Measurements from ENCODE around the gene ZNF438.
"Not testable (repeated sequence)": the region's sequence is repeated elsewhere in the genome, so short reads cannot be mapped to it uniquely, and the experiment has no call there.

ZNF438 gene

DNA sequence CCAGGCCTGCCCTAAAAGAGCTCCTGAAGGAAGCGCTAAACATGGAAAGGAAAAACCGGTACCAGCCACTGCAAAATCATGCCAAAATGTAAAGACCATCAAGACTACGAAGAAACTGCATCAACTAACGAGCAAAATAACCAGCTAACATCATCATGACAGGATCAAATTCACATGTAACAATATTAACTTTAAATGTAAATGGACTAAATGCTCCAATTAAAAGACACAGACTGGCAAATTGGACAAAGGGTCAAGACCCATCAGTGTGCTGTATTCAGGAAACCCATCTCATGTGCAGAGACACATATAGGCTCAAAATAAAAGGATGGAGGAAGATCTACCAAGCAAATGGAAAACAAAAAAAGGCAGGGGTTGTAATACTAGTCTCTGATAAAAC lies 82.4 kb downstream of the ZNF438 start:
- in situ Hi-C loops (cut with MboI; ENCODE audit: low sequenced_read_pairs) = not testable (repeated sequence)

DNA sequence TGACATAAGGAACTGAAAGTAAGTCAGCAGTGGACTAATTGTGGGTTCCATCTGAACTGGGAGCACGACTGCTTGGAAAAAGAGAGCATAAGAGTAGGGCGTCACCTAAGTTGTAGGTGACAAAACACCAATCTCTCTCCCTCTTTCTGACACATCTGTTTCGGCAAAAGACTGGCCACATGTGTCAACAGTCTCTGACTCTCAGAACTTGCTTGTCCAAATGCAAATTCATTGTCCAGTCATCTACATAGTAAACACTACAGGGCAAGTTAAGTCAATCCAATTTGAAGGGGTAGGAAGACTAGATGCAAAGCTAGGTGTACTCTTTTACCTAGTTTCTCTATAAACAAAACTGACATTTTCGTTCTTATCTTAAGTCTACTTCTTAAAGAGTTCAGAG lies 87.7 kb downstream of the ZNF438 start:
- in situ Hi-C loops (cut with MboI; ENCODE audit: low sequenced_read_pairs) = no loop called here

DNA sequence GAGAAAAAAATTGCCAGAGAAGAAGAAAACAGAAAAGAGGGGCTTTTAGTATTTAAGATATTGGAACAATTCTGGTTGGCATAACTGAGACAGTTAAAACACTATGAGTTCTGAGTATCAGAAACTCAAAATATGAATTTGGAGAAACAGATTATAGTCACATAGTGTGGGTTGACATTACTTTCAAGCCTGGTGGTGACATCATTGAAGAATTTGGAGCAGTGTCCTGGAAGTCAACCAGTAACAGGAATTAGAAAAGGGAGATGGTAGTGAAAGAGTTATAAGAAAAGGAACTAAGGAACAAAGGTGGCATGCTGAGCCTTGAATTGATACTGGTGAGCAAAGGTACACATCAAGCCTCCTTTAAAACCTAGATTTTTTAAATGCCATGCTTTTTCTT lies 88.2 kb downstream of the ZNF438 start:
- in situ Hi-C loops (cut with MboI; ENCODE audit: low sequenced_read_pairs) = no loop called here

DNA sequence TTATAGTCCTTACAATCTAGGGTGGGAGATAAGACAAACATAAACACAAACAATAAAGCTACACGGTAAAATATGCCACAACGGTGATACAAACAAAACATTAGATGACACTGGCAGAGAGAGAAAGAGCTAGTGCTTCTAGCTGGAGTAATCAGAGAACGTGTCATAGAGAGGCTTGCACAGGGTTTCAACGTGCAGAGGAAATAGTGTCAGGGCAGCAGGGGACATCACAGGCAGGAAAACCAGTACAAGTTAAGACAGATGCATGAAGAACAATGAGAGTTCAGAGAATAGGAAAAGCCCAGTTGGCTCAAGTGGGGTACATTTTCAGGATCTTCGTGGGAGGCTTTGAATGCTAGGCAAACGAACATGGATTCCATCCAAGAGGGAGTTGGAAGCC lies 91.4 kb downstream of the ZNF438 start:
- in situ Hi-C loops (cut with MboI; ENCODE audit: low sequenced_read_pairs) = no loop called here

DNA sequence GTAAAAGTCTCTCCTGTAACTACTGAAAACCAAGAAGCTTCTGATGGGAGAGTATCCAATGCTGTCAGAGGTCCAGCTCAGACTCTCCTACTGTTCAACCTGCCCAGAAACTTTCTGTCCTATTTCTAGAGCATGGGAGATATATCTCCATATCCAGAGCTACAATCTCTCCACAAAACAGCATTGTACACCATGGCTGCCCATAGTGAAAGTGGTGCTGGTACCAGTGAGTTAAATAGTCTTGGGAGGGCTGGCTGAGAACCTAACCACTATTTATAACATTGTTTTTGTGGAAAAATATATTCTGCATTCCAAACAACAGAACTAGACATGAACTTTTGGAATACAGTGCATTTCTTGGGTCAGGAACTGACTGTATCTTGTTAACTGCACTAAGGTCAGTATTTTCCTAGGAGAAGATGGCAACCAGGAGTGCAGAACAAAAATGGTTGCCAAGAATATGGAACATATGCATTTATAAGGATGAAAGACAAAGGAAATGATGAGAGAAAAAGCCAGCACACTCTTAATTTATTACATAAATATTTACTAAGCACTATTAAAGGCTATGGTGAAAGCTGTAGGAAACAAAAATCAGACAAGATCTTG lies 91.9 kb downstream of the ZNF438 start:
- in situ Hi-C loops (cut with MboI; ENCODE audit: low sequenced_read_pairs) = no loop called here

DNA sequence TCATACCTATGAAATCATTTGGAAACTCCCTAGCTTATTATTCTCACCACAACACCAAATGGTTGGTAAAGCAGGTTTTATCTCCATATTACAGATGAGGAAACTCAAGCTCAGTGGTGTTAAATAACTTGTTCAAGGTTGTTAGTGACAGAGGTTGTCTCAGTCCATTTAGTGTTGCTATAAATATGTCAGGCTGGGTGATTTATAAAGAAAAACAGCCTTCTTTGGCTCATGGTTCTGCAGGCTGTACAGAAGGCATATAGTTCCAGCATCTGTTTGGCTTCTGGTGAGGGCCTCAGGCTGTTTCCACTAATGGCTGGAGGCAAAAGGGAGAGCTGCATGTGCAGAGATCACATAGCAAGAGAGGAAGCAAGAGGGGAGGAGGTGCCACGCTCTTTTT lies 96.6 kb downstream of the ZNF438 start:
- in situ Hi-C loops (cut with MboI; ENCODE audit: low sequenced_read_pairs) = no loop called here

DNA sequence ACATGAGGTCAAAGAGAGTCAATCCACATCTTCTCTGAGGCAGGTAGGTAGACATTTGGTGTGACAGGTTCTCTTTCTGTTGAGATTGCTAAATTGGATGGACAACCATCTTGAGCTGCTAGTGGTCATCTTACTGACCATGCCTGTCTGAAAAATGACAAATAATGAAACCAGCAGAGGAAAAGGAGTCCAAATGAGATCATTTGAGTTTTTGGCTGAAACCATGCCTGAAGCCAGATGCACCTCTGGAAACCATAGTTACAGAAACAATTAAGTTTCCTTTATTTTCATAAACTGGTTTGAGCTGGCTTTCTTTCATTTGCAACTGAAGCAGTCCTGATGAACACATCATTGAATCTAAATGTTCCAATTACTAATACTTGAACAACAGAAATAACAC lies 100.6 kb downstream of the ZNF438 start:
- in situ Hi-C loops (cut with MboI; ENCODE audit: low sequenced_read_pairs) = no loop called here

DNA sequence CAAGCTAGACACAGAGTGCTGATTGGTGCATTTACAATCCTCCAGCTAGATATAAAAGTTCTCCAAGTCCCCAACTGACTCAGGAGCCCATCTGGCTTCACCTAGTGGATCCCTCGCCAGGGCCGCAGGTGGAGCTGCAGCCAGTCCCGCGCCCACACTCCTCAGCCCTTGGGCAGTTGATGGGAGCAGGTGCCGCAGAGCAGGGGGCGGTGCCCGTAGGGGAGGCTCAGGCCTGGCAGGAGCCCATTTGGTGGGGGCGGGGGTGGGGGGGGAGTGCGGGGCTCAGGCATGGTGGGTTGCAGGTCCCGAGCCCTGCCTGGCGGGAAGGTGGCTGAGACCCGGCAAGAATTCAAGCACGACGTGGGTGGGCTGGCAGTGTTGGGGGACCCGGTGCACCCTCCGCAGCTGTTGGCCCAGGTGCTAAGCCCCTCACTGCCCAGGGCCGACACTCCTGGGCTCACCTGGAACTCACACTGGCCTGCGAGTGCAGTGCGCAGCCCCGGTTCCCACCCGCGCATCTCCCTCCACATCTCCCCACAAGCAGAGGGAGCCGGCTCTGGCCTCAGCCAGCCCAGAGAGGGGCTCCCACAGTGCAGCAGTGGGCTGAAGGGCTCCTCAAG lies 101.7 kb downstream of the ZNF438 start:
- in situ Hi-C loops (cut with MboI; ENCODE audit: low sequenced_read_pairs) = no loop called here

DNA sequence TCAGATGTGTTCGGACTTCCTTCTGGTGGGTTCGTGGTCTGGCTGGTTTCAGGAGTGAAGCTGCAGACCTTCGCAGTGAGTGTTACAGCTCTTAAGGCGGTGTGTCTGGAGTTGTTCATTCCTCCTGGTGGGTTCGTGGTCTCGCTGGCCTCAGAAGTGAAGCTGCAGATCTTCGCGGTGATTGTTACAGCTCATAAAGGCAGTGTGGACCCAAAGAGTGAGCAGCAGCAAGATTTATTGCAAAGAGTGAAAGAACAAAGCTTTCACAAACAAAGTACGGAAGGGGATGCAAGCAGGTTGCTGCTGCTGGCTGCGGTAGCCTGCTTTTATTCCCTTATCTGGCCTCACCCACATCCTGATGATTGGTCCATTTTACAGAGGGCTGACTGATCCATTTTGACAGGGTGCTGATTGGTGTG lies 102.3 kb downstream of the ZNF438 start:
- in situ Hi-C loops (cut with MboI; ENCODE audit: low sequenced_read_pairs) = not testable (repeated sequence)

DNA sequence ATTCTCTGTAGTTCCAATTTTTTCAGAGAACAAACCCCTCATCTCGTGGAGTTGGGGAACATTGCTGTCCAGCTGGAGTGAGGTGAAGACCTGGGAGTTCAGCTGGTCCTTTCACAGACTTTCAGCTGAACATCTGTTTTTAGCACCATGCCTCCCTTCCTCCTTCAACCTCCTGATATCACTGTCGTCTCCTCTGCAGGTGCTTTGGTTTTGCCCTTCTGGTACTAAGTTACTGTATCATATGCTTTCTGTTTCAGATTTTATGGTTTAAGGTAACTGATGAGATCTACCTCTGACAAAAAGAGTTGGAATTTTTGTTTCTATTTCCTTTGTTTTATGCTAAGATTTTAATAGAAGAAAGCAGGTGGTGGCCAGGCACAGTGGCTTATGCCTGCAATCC lies 102.9 kb downstream of the ZNF438 start:
- in situ Hi-C loops (cut with MboI; ENCODE audit: low sequenced_read_pairs) = no loop called here

DNA sequence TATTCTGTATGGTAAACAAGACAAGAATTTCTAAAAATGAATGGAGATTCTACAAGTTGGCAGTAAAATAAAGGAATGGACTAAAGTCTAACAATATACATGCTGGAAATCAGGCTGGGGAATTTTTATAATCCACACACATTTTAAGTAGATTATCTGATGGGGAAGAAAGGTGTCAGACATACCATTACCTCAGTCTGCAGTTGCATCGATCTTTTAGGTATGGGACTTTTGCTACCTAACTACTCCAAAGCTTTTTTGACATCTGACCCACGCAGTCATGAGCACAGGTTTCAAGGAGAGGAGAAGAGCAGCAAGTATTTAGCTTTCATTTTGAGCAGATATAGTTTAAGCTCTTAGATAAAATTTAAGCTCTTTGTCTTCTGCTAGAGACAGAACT lies 113.0 kb downstream of the ZNF438 start:
- in situ Hi-C loops (cut with MboI; ENCODE audit: low sequenced_read_pairs) = no loop called here

DNA sequence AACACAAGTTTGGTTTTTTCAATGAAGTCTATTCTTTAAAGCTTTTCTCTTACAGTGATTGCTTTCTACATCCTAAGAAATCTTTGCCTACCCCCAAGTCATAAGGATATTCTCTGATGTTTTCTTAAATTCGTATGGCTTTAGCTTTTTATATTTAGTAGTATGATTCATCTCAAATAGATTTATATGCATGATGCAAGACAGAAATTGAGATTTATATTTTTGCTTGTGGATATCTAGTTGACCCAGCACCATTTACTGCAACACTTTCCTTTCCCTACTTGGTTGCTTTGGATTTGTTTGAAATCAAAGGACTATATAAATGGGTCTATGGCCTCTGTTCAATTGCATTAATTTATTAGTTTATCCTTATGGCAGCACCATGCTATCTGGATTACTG lies 113.9 kb downstream of the ZNF438 start:
- in situ Hi-C loops (cut with MboI; ENCODE audit: low sequenced_read_pairs) = no loop called here

DNA sequence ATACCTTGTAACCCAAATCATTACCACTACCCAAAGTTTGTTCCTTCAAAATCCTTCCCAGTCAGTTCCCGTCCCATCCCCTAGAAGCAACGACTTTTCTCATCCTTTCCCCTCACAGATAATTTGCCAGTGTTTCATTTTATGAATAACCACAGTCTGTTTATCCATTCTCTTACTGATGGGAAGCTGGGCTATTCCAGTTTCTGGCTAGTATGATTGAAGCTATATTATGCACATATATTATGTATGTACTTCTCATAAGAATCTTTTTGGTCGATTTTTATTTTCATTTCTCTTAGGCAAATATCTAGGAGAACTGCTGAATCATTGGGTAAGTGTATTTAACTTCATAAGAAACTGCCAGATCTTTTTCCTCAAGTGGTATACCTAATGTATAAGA lies 114.6 kb downstream of the ZNF438 start:
- in situ Hi-C loops (cut with MboI; ENCODE audit: low sequenced_read_pairs) = no loop called here

DNA sequence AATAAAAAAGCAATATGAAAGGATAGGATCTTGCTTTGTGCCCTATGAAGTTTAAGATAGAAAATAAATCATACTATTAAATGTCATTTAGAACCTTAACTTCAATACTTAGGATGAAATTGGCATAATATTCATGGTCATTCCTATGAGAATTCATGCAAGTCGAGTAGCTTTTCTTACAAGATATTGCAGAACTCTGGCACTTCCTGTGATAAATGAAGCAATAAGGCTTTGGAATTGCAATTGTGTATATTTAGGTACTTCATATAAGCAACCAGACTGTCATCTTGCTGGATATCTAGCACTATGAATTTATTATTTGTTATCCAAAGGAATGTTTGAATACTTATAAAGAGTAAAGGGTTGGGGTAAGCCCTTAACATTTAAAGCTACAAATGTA lies 116.5 kb downstream of the ZNF438 start:
- in situ Hi-C loops (cut with MboI; ENCODE audit: low sequenced_read_pairs) = no loop called here

DNA sequence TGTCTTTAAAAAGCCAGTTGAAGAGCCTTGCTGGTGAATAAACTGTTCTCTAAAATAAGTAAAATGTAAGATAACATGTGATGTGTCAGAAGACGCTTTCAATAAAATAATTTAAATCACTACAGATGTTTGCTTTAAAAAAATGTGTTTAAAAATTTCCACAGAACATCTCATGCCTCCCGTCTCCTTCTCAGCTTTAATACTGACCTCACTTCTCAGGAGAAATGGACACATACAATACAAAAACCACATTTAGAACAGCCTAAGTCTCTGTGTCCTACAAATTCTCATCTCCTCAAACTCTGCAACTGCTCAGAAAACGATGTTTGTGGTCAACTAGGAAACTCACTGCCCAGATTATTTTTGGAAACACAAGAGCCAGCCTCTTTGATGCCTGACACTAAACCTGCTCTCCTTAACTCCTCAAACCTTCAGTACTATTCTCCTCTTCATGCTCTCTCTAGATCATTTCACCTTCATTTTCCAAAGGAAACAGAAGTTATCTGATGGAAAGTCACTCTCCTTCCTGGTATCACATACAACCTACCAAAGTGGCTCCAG lies 120.3 kb downstream of the ZNF438 start:
- in situ Hi-C loops (cut with MboI; ENCODE audit: low sequenced_read_pairs) = no loop called here

DNA sequence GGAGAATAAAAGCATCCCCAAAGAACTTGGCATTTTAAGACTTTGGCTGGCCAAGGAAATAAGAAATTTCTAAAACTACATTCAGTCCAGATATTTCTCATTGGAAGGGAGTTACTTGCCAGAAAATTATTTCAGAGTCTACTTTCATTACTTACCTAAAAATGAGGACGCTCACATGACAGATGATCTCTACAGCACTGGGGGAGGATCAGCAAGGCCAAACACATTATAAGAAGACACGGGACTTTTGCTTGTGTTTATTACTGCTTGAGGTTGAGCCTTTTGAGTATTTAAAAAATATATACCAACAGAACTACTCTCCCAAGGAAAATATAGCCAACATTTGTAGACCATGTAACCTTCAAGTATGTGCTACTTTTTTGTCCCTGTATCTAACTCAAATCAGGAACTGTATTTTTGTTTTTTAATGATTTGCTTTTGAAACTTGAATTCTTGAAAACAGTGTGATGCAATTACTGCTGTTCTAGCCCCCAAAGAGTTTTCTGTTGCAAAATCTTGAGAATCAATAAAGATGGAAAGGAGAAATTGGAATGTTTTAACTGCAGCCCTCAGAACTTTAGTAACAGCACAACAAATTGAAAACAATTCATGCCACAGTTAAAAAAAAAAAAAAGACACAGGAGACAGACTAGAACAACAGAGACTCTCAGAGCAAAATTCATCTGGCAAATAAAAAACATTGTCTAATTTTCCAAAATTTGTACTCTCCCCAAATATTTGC lies 128.1 kb downstream of the ZNF438 start:
- in situ Hi-C loops (cut with MboI; ENCODE audit: low sequenced_read_pairs) = no loop called here

DNA sequence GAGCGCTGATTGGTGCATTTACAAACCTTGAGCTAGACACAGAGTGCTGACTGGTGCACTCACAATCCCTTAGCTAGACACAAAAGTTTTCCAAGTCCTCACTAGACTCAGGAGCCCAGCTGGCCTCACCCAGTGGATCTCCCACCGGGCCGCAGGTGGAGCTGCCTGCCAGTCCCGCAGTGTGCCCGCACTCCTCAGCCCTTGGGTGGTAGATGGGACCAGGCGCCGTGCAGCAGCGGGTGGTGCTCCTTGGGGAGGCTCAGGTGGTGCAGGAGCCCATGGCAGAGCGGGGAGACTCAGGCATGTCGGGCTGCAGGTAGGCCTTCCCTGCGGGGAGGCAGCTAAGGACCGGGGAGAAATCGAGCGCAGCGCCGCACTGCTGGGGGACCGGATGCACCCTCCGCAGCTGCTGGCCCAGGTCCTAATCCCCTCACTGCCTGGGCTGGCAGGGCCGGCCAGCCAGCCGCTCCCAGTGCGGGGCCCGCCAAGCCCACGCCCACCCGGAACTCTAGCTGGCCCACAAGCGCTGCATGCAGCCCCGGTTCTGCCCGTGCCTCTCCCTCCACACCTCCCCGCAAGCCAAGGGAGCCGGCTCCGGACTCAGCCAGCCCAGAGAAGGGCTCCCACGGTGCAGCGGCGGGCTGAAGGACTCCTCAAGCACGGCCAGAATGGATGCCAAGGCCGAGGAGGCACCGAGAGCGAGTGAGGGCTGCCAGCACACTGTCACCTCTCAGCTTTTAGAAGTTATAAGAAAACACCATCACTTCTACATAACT lies 128.9 kb downstream of the ZNF438 start:
- in situ Hi-C loops (cut with MboI; ENCODE audit: low sequenced_read_pairs) = no loop called here

DNA sequence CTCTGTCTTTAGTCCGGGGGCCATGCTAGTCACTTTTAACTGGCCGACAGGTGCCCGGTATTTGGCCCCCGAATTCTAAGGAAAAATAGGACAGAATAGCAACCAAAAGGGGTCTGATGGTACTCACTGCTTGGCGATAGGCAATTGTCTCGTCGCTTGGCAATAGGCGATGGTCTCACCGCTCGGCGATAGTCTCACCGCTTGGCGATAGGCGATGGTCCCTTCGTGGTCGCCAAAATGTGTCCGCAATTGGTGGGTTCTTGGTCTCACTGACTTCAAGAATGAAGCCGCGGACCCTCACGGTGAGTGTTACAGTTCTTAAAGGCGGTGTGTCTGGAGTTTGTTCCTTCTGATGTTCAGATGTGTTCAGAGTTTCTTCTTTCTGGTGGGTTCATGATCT lies 130.2 kb downstream of the ZNF438 start:
- in situ Hi-C loops (cut with MboI; ENCODE audit: low sequenced_read_pairs) = not testable (repeated sequence)

DNA sequence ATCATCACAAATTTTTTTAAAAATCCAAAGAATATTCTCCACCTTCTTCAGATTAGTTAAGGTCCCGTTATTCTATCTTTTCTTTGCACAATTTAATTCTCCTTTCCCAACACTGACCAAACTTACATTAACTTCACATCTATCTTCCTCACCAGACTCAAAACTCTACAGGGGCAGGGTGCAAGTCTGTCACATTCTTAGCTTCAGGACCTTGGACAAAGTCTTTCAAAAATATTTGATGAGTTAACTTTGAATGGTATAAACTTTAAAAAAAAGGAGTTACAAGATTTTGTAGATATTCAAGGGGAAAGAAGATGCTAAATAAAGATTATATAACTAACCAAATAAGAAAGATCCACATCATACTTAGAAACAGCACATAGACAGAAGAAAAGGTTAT lies 132.7 kb downstream of the ZNF438 start:
- in situ Hi-C loops (cut with MboI; ENCODE audit: low sequenced_read_pairs) = no loop called here

DNA sequence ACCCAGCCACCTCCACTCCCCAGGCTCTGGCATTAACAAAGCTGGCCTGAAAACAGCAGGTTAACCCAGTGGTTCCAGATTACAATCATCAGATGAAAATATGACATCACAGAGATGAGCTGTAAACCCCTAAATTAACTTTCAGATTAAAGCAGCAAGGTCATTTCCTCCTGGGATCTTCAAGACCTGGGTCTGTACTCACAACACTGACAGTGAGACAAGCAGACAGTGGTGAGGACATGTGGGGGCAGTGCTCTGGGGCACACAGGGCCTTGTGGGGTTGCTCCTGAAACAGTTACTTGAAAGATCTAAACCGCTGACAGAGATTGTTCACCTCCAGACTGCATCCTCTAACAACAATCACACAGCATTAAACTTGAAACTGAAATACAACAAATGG lies 134.1 kb downstream of the ZNF438 start:
- in situ Hi-C loops (cut with MboI; ENCODE audit: low sequenced_read_pairs) = no loop called here

DNA sequence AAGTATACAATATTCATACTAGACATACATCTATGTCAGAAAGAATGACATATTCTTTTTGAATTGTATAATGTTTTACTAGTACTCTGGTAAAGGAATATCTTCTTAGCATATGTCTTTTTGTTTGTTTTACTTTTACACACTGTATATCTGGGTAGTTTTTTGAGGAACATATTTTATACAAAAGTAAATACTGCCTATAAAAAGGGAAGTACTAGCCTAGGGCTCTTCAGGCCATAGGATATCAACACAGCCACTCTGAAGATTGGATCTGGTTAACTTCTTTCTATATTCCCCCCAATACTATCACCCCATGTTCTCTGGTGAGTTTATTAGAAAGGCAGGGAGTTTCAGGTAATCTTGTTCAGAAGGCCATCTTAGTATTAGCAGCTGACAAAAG lies 134.6 kb downstream of the ZNF438 start:
- in situ Hi-C loops (cut with MboI; ENCODE audit: low sequenced_read_pairs) = no loop called here

Measured in HL-60/S4 treated with phorbol 12-myristate 13-acetate at 8.2 ng/mL for 4 days and 3 days (cell line).